ENCODE data around the gene KCNJ6. TPM values are rescaled to one million over a fixed set of nuclear protein-coding genes. Genes with fewer than 3 reads are reported as not detected.

Gene KCNJ6
- total and polyA plus RNA-seq, 4 experiments from 2014 or later: not detected

GRCh38 chr21:37619464-37619974 is 296.7 kb downstream of the KCNJ6 start:
- CTCF ChIA-PET (ENCODE audit: partially characterized antibody): no interaction called here
- POLR2A ChIA-PET (ENCODE audit: partially characterized antibody): no interaction called here
- Mint-ChIP-seq H3K27ac (no peak overlapping the region), H3K27me3 (peaks cover 12 to 22% of the 10 kb centered on the region in 2 donors), H3K4me1 (no peaks in the 10 kb centered on the region), H3K9me3 (peaks cover 0 to 2% (median 0%) of the 10 kb centered on the region in 8 donors), H3K36me3 (no peaks in the 10 kb centered on the region), H3K4me3 (no peak overlapping the region)
- H3K27me3 ChIP-seq (ENCODE audit: insufficient read depth, low read length): no peaks in the 10 kb centered on the region
- H3K9me3 ChIP-seq (ENCODE audit: control insufficient read depth in 1 of 2, low read length in 2 of 2): no peaks in the 10 kb centered on the region
- no peaks in the 10 kb centered on the region for H3K36me3 ChIP-seq (ENCODE audit: insufficient read depth, low read length)
- no peaks in the 10 kb centered on the region for H3K4me1 ChIP-seq (ENCODE audit: insufficient read depth, low read length)
- DNase-seq: no peak
- intact Hi-C loops (cut with micrococcal nuclease): no loop called here
- H3K27ac ChIP-seq (ENCODE audit: low read depth, low read length): no peak overlapping the region
- no peak overlapping the region for H3K4me3 ChIP-seq (ENCODE audit: low read length in 2 of 2)

- H3K27ac ChIP-seq (ENCODE audit: low read depth, low read length): no peak overlapping the region
- intact Hi-C loops (cut with micrococcal nuclease): no loop called here
- H3K27me3 ChIP-seq (ENCODE audit: insufficient read depth, low read length): no peaks in the 10 kb centered on the region
- no peaks in the 10 kb centered on the region for H3K36me3 ChIP-seq (ENCODE audit: insufficient read depth, low read length)
- Mint-ChIP-seq H3K9me3 (peaks cover 0 to 8% (median 0%) of the 10 kb centered on the region in 8 donors), H3K27ac (no peak overlapping the region), H3K27me3 (peaks cover 9 to 20% of the 10 kb centered on the region in 2 donors), H3K4me1 (no peaks in the 10 kb centered on the region), H3K36me3 (no peaks in the 10 kb centered on the region), H3K4me3 (no peak overlapping the region)
- no peak for DNase-seq
- no peaks in the 10 kb centered on the region for H3K9me3 ChIP-seq (ENCODE audit: control insufficient read depth in 1 of 2, low read length in 2 of 2)
- CTCF ChIA-PET (ENCODE audit: partially characterized antibody): no interaction called here
- H3K4me3 ChIP-seq (ENCODE audit: low read length in 2 of 2): no peak overlapping the region
- POLR2A ChIA-PET (ENCODE audit: partially characterized antibody): no interaction called here
- H3K4me1 ChIP-seq (ENCODE audit: insufficient read depth, low read length): no peaks in the 10 kb centered on the region
These were observed 298.2 kb downstream of the KCNJ6 start for GRCh38 chr21:37618081-37618480.

GRCh38 chr21:37615962-37616361 is 300.3 kb downstream of the KCNJ6 start:
- H3K4me1 ChIP-seq (ENCODE audit: insufficient read depth, low read length): no peaks in the 10 kb centered on the region
- peaks cover 0 to 9% (median 0%) of the 10 kb centered on the region in 8 donors for H3K9me3 Mint-ChIP-seq

GRCh38 chr21:37614351-37614875 is 301.8 kb downstream of the KCNJ6 start:
- ChIA-PET CTCF (ENCODE audit: partially characterized antibody) (no interaction called here), POLR2A (ENCODE audit: partially characterized antibody) (no interaction called here)
- DNase-seq: no peak
- H3K4me3 Mint-ChIP-seq: no peak overlapping the region
- H3K36me3 Mint-ChIP-seq: no peaks in the 10 kb centered on the region
- H3K27ac ChIP-seq (ENCODE audit: low read depth, low read length): no peak overlapping the region
- peaks cover 0 to 9% (median 0%) of the 10 kb centered on the region in 8 donors for H3K9me3 Mint-ChIP-seq
- peaks cover 9 to 20% of the 10 kb centered on the region in 2 donors for H3K27me3 Mint-ChIP-seq
- no peaks in the 10 kb centered on the region for H3K27me3 ChIP-seq (ENCODE audit: insufficient read depth, low read length)
- no peaks in the 10 kb centered on the region for H3K4me1 Mint-ChIP-seq
- no peaks in the 10 kb centered on the region for H3K36me3 ChIP-seq (ENCODE audit: insufficient read depth, low read length)
- H3K4me3 ChIP-seq (ENCODE audit: low read length in 2 of 2): no peak overlapping the region
- intact Hi-C loops (cut with micrococcal nuclease): no loop called here
- H3K4me1 ChIP-seq (ENCODE audit: insufficient read depth, low read length): no peaks in the 10 kb centered on the region
- no peaks in the 10 kb centered on the region for H3K9me3 ChIP-seq (ENCODE audit: control insufficient read depth in 1 of 2, low read length in 2 of 2)
- no peak overlapping the region for H3K27ac Mint-ChIP-seq

More at GRCh38 chr21:37615962-37616361, 300.3 kb downstream of the KCNJ6 start:
- Mint-ChIP-seq H3K4me1 (no peaks in the 10 kb centered on the region), H3K27me3 (peaks cover 6 to 15% of the 10 kb centered on the region in 2 donors), H3K36me3 (no peaks in the 10 kb centered on the region), H3K4me3 (no peak overlapping the region), H3K27ac (no peak overlapping the region)
- Histone ChIP-seq H3K4me3 (ENCODE audit: low read length in 2 of 2) (no peak overlapping the region), H3K27ac (ENCODE audit: low read depth, low read length) (no peak overlapping the region), H3K36me3 (ENCODE audit: insufficient read depth, low read length) (no peaks in the 10 kb centered on the region), H3K27me3 (ENCODE audit: insufficient read depth, low read length) (no peaks in the 10 kb centered on the region), H3K9me3 (ENCODE audit: control insufficient read depth in 1 of 2, low read length in 2 of 2) (no peaks in the 10 kb centered on the region)
- POLR2A ChIA-PET (ENCODE audit: partially characterized antibody): no interaction called here
- intact Hi-C loops (cut with micrococcal nuclease): no loop called here
- DNase-seq: no peak
- CTCF ChIA-PET (ENCODE audit: partially characterized antibody): no interaction called here

GRCh38 chr21:37607081-37607480 is 309.2 kb downstream of the KCNJ6 start:
- Histone ChIP-seq H3K36me3 (ENCODE audit: insufficient read depth, low read length) (no peaks in the 10 kb centered on the region), H3K27ac (ENCODE audit: low read depth, low read length) (no peak overlapping the region), H3K9me3 (ENCODE audit: control insufficient read depth in 1 of 2, low read length in 2 of 2) (no peaks in the 10 kb centered on the region), H3K27me3 (ENCODE audit: insufficient read depth, low read length) (no peaks in the 10 kb centered on the region), H3K4me1 (ENCODE audit: insufficient read depth, low read length) (no peaks in the 10 kb centered on the region), H3K4me3 (ENCODE audit: low read length in 2 of 2) (no peak overlapping the region)
- Mint-ChIP-seq H3K4me3 (no peak overlapping the region), H3K4me1 (no peaks in the 10 kb centered on the region), H3K27me3 (peaks cover 17 to 35% of the 10 kb centered on the region in 2 donors), H3K36me3 (no peaks in the 10 kb centered on the region), H3K27ac (no peak overlapping the region), H3K9me3 (no peaks in the 10 kb centered on the region)
- ChIA-PET CTCF (ENCODE audit: partially characterized antibody) (no interaction called here), POLR2A (ENCODE audit: partially characterized antibody) (no interaction called here)
- DNase-seq: no peak
- intact Hi-C loops (cut with micrococcal nuclease): no loop called here

- Mint-ChIP-seq H3K27me3 (peaks cover 17 to 35% of the 10 kb centered on the region in 2 donors), H3K4me3 (no peak overlapping the region), H3K9me3 (no peaks in the 10 kb centered on the region), H3K4me1 (no peaks in the 10 kb centered on the region), H3K27ac (no peak overlapping the region), H3K36me3 (no peaks in the 10 kb centered on the region)
- ChIA-PET POLR2A (ENCODE audit: partially characterized antibody) (no interaction called here), CTCF (ENCODE audit: partially characterized antibody) (no interaction called here)
- H3K4me1 ChIP-seq (ENCODE audit: insufficient read depth, low read length): no peaks in the 10 kb centered on the region
- DNase-seq: no peak
- H3K36me3 ChIP-seq (ENCODE audit: insufficient read depth, low read length): no peaks in the 10 kb centered on the region
- H3K27ac ChIP-seq (ENCODE audit: low read depth, low read length): no peak overlapping the region
- no peak overlapping the region for H3K4me3 ChIP-seq (ENCODE audit: low read length in 2 of 2)
- H3K27me3 ChIP-seq (ENCODE audit: insufficient read depth, low read length): no peaks in the 10 kb centered on the region
- no peaks in the 10 kb centered on the region for H3K9me3 ChIP-seq (ENCODE audit: control insufficient read depth in 1 of 2, low read length in 2 of 2)
- intact Hi-C loops (cut with micrococcal nuclease): no loop called here
These were observed 309.7 kb downstream of the KCNJ6 start for GRCh38 chr21:37606549-37606948.

- peaks cover 17 to 34% of the 10 kb centered on the region in 2 donors for H3K27me3 Mint-ChIP-seq
- no peaks in the 10 kb centered on the region for H3K9me3 ChIP-seq (ENCODE audit: control insufficient read depth in 1 of 2, low read length in 2 of 2)
- CTCF ChIA-PET (ENCODE audit: partially characterized antibody): no interaction called here
- no peaks in the 10 kb centered on the region for H3K4me1 Mint-ChIP-seq
- no peaks in the 10 kb centered on the region for H3K36me3 Mint-ChIP-seq
- H3K27me3 ChIP-seq (ENCODE audit: insufficient read depth, low read length): no peaks in the 10 kb centered on the region
- H3K9me3 Mint-ChIP-seq: no peaks in the 10 kb centered on the region
- no peaks in the 10 kb centered on the region for H3K36me3 ChIP-seq (ENCODE audit: insufficient read depth, low read length)
- POLR2A ChIA-PET (ENCODE audit: partially characterized antibody): no interaction called here
- no peak overlapping the region for H3K27ac Mint-ChIP-seq
- no peak for DNase-seq
- no peak overlapping the region for H3K27ac ChIP-seq (ENCODE audit: low read depth, low read length)
- no peak overlapping the region for H3K4me3 Mint-ChIP-seq
- H3K4me3 ChIP-seq (ENCODE audit: low read length in 2 of 2): no peak overlapping the region
- H3K4me1 ChIP-seq (ENCODE audit: insufficient read depth, low read length): no peaks in the 10 kb centered on the region
- intact Hi-C loops (cut with micrococcal nuclease): no loop called here
These were observed 311.3 kb downstream of the KCNJ6 start for GRCh38 chr21:37605006-37605405.

- no peaks in the 10 kb centered on the region for H3K4me1 Mint-ChIP-seq
- POLR2A ChIA-PET (ENCODE audit: partially characterized antibody): no interaction called here
These were observed 313.1 kb downstream of the KCNJ6 start for GRCh38 chr21:37603129-37603528.

More at GRCh38 chr21:37603129-37603528, 313.1 kb downstream of the KCNJ6 start:
- no peak for DNase-seq
- no peaks in the 10 kb centered on the region for H3K9me3 Mint-ChIP-seq
- Histone ChIP-seq H3K4me1 (ENCODE audit: insufficient read depth, low read length) (no peaks in the 10 kb centered on the region), H3K27me3 (ENCODE audit: insufficient read depth, low read length) (no peaks in the 10 kb centered on the region), H3K27ac (ENCODE audit: low read depth, low read length) (no peak overlapping the region), H3K4me3 (ENCODE audit: low read length in 2 of 2) (no peak overlapping the region), H3K9me3 (ENCODE audit: control insufficient read depth in 1 of 2, low read length in 2 of 2) (no peaks in the 10 kb centered on the region), H3K36me3 (ENCODE audit: insufficient read depth, low read length) (no peaks in the 10 kb centered on the region)
- H3K4me3 Mint-ChIP-seq: no peak overlapping the region
- peaks cover 13 to 20% of the 10 kb centered on the region in 2 donors for H3K27me3 Mint-ChIP-seq
- no peaks in the 10 kb centered on the region for H3K36me3 Mint-ChIP-seq
- intact Hi-C loops (cut with micrococcal nuclease): no loop called here
- CTCF ChIA-PET (ENCODE audit: partially characterized antibody): interaction anchor here (1.6 kb wide), 1 partner anchor 40 kb away, joined by 3 read pairs; no protein-coding TSS in a partner anchor
- no peak overlapping the region for H3K27ac Mint-ChIP-seq

Measured in CD4-positive, alpha-beta memory T cell (primary cell).